HG03571 (cell line): ENCODE results near the gene MAP4K2.
A peak's percentile ranks its signal among the peaks of the same experiment; 100 is the strongest.
"Not testable (repeated sequence)": the region's sequence is repeated elsewhere in the genome, so short reads cannot be mapped to it uniquely, and the experiment has no call there.

Experiments used
- ATAC-seq: cut with Tn5 transposase; IDR thresholded peaks from one replicate; pipeline ENCODE4 v1.9.1; 2021; ENCODE audit not compliant: unreplicated experiment

MAP4K2 gene

DNA sequence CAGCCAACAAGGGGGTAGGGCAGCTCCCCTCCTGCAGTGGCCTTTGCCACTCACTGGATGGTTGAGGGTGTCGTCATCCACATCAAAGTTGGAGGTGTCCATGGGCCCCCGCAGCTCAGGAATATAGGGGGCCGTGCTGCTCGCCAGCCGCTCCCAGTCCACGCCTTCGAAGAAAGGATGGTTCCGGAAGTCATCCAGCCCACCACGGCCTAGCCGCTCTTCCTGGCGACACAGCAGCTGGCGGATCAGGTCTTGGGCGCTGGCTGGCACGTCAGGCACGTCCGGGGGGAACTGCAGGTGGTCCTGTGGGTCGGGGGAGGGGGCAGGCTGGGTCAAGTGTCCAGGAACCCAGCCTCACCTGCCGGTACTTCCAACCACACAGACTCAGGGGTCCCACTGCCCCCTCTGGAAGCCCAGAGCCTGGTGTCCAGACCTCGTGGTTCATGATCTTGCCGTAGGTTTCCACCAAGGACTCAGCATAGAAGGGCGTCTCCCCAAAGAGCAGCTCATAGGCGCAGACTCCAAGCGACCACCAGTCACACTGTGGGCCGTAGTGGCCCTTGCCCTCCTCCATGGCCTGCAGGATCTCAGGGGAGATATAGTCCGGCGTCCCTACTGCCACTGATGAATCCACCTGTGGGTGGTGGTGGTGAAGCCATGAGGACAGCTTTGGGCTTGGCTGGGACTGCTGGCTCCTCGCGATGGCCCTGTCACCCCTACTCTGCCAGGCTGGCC lies 35.8 kb upstream of the MAP4K2 start:
- no peak for ATAC-seq

DNA sequence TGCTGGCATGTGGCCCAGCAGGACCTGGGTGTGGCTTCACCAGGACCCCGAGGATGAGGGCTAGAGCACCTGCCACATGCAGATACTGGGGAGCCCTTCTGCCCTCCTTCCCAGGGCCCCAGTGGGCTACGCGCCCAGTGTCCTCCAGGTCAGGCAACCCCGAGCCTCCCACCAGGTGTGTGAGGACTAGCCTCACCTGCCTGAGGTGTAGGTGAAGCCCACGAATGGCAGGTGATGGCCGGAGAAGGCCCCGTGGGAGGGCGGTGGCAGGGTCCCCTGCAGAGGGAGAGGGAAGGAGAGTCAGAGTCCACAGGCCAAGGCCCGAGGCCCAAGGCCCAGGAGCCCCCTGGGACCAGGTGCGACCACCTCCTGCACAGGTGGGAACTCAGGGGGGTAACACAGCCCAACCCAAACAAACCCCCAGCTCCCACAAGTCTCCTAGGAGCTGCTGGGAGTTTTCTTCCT lies 34.9 kb upstream of the MAP4K2 start:
- ATAC-seq = no peak

DNA sequence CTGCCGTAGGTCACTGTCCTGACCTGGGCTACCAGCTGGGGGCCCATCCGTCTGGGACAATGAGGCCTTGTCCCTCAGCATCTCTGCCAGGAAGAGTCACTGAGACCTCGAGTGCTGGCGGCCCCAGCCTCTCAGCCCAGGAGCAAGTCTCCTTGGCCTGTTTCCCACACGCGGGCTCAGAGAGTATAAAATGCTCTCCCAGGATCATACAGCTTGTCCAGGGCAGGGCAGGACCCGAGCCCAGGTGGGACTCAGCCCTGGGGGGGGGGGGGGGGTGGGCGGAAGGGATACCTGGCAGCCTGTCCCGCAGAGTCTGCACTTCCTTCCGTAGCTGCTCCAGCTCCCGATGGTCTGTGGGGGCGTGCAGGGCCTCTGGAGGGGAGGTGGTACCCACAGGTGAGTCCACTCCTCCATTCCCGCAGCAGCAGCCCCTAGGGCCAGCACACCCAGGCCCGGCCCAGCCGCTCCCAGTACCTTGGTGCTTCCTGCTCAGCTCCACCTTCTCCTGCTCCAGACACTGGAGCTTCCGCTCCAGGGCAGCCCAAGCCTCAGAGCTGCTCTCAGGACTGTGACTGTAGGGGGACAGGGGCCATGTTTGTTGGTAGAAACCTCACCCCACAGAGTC lies 33.5 kb upstream of the MAP4K2 start:
- ATAC-seq = no peak

DNA sequence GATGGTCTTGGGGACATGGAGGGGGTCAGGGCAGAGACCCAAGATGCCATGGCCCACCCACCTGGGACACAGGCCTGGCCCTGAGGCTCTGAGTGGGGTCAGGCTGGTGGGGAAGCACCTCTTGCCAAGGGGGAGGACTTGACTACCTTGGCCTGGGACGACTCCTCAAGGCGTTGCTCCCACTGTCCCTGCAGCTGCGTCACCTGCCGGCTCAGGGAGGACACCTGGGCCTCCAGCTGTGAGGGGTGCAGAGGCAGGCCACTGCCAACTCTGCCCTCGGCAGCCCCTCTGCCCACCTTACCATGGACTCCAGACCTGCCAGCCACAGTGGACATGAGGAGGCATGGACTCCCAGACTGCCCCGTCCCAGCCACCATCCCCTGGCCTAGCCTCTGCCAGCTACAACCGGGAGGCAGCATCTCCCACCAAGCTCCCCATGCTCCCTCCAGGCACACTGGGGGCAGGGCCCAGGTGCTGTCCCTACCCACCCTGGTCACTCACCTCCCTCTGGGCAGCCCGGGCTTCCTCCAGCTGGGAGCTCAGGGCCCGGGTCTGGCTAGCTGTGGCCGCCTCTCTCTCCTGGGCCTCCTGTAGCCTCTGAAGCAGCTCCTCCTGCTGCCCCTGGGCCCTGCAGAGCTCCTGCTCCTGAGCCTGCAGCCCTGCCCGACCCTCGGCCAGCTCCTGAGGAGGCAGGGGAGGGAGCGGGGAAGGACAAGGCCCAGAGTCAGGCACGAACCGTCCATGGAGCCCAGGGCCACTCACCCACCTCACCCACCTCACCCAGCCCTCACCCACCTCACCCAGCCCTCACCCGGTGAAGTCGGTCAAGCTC lies 32.8 kb upstream of the MAP4K2 start:
- ATAC-seq = no peak

DNA sequence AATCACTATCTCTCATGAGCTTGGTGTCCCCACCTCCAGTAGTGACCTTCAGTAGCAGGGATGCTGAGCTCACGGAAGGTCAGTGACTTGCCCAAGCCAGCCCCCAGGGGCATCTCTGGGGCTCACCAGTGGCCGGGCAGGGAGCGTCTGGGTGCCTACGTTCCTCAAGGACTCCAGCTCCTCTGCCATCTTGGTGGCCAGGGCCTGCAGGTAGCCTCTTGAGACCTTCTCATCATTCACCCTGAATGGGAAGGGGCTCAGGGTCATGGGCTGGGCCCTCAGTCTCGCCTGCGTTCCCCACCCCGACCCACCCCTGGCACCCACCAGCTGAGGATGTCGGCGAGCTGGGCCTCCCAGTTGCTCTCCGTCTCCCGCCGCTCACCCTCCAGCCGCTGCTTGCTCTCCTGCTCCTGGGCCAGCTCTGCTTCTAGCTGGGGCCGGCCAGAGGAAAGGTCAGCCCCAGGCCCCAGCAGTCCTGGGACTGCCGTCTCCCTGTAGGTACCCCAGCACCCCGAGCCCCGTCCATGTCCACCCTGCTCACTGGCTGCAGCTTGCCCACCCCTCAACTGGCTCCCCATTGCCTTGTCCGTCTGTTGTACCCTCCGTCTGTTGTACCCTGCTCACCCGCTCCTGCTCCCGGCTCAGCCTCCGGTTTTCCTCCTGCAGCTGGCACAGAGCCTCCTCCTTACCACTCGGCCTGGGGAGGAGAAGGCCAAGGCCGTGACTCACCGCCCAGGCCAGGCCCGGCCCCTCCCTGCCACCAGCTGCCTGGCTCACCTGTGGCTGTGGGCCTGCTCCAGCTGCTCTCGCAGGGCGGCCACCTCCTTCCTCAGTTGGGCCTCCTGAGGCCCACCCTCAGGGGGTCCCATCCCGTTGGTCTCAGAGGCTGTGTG lies 32.0 kb upstream of the MAP4K2 start:
- no peak for ATAC-seq

DNA sequence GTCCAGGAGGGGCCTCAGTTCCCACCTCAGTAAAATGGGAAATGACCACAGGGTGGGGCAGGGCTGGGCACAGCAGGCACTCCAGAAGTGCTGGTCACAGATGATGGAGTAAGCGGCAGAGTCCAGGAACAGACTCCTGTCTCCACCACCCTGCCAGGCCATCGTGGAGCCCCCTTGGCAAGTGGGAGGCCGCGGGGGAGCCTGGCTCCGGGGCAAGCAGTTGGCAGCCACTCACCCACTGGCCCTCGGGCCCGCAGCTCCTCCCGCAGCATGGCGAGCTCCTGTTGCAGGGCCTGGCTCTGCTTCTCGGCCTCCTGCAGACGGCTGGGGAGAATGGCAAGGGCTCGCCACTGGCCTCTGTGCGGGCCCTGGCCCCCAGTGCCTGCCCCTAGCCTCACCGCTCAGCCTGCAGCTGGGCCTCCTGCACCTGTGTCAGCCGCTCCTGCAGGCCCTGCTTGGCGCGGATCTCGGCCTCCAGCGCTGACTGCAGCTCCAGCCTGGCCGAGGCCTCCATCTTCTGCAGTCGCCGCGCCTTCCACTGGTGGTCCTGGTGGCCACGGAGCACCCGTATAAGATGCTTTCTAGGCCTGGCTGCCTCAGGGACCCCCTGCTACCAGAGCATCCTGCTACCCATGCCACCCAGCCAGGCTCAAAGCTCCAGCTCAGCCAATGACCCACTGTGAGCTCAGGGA lies 31.2 kb upstream of the MAP4K2 start:
- no peak for ATAC-seq

DNA sequence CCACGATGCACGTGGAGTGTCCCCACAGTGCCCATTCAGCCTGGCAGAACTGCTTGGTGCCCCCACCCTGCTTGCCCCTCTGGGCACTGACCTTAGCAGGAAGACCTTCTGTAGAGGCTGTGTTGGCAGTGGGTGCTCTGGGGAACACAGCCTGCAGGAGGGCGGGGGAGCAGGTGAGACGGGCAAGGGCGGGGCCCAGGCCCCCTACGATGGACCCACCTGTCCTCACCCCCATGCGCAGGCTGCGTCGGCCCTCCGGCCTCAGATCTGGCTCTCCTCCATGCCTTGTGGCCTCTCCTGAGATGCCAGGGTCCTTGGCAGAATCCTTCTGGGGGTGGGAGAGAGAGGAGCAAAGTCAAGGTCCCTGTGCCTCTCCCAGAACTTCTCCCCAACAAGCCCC lies 30.5 kb upstream of the MAP4K2 start:
- no peak for ATAC-seq

DNA sequence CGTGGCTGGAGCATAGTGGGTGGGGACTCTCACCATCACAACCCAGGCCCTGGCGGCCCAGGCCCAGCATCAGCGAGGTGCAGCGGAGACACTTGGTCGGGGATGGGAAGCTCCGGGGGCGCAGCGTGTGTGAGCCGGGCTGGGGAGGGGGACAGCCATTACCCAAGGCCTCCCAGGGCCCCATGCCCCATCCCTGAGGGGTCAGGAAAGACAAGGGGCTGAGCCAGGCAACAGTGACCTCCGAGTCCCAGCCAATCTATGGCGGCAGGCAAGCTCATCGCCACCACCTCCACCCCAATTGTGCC lies 30.1 kb upstream of the MAP4K2 start:
- ATAC-seq = no peak

DNA sequence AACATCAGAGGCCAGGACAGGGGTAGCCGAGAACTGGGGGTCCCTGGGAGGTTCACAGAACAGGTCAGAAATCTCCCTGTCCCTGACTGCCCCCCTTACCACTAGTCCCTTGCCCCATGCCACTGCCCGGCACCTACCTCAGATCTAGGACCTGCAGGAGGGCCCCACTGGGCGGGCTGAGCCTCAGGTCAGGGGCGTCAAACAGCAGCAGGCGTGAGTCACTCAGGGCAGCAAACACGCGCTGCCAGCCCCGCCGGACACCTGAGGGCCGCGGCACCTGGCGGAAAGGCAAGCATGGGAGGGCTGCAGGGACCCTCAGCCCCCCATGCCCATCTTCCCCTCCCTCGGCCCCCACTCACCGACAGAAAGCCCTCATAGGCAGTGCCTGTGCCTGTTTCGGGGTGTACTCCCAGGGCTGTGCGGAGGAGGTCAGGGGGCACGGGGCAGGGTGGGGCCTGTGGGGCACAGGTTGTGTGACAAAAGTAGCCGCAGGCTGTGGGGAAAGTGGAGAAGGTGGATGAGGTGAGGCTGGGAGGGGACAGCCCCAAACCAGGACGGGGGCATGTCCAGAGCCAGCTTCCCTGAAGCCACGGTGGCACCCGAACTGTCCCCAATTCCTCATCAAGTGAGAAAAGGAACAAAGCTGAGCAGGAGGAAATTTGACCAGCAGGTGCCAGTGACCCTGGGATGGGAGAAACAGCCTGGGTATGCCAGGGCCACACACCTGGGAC lies 29.6 kb upstream of the MAP4K2 start:
- ATAC-seq = no peak

DNA sequence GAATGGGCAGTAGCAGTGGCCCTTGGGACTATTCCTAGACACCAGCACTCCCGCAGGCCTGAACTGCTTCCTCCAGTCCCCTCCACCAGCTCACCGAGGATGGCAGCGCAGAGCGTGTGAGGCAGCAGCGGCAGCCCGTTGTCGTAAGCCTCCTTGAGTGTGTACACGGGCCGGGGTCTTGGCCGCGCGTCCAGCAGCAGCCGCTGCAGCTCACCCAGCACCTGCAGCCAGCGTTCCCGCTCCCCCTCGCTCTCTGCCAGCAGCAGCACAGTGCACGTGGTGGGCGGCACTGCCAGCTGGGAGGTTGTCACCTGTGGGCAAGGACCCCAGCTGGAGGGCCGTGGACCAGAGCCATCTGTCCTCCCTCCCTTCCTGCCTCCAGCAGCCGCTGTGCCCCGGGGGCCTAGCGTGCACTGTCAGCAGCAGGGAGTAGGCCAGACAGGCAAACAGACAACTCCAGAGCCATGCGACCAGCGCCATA lies 28.4 kb upstream of the MAP4K2 start:
- no peak for ATAC-seq

DNA sequence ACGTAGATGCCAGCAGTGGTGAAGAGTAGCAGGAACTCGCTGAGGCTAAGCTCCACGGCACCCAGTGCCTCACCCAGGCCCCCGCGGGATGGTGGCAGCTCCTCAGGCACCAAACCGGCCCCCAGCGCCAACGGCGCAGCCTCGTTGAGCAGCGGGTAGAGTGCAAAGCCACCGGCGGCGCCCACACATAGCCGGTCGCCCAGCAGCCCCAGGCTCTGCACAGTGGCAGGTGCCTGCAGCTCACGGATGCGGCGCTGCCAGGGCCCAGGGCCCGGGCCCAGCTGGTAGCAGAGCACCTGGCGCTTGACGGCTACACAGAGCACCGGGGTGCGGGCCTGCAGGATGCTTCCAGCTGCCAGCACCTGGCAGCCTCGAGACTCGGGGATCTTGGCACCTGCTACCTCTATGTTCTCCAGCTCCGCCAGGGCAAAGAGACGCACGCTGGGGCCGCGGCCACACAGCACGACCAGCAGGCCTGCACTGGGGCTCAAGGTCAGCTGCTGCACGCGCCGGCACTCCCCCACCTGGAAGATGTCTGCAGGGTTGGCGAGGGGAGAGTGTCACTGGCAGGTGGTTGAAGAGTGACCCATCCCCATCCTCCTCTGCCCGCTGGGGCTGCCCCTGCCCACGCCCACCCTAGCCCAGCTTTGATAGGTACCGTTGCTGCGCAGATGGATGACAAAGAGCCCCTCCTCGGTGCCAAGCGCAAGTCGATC lies 26.7 kb upstream of the MAP4K2 start:
- ATAC-seq = no peak

DNA sequence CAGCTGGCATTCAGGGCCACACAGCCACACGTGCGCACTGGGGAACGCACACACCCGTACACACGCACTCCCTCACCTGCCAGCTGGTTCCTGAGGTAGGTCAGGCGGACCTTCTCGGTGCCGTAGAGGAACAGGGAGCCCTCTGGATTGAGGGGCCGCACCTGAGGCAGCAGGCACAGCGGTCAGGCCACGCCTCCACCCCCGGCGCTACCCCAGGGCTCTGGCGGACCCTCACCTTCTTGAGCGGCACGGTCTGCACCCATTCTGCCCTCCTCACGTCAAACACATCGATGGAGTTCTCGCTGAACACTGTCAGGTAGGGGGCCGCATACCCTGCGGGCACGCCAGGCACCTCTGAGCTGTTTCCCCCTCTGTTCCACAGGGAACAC lies 24.4 kb upstream of the MAP4K2 start:
- no peak for ATAC-seq

DNA sequence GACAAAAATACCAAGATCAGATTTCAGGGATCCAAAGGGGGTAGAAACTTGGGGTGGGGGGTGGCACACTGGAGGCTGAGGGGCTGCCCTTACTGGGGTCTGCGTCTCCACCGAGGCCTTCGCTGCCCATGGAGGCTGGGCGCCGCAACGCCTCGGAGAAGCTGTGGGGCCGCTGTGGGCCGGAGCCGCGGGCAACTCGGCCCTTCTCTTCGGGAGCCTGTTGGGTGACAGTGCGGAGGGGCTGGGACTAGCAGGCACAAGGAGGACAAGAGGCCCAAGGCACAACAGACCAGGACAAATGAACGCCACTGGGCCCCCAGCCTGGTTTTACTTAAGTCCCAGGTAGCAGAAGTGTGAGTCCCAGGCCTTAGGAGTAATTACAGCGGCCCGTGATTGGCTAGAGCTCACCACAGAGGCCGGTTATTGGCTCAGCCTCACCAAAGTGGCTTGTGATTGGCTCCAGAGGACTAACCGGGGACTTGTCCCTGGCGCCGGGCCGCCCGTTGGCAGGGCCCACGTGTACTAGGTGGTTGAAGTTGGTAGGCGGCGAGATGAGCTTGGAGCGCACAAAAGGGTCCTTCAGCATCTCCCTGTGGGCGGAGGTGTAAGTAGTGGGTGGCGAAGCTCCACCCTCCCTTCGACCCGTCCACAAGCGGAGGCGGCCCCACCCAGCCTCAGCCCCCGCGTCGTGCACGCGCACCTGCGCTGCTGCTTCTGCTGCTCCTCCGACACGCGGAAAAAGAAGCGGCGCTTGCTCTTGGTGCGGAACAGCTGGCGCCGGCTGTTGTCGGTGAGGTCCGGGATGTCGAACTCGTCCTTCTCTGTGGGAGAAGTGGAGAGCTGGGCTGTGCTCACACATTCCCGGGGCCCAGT lies 23.8 kb upstream of the MAP4K2 start:
- ATAC-seq = no peak

DNA sequence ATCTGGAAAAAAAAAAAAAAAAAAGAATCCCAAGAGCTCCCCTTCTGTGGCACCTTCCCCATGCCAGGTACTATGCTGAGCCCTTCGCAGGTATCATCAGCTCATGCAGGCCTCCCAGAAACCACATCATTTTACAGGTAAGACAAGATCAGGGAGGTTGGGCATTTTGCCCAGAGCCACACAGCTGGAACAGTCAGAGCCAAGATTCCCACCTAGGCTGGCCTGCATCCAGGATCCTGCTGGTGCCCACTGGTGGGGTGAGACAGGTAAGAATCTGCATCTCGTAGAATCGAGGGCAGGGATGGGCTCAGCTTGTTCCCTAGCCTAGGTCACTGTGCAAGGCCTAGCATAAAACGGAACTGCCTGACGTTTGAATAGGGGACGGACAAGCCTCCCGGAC lies 23.0 kb upstream of the MAP4K2 start:
- ATAC-seq = no peak

DNA sequence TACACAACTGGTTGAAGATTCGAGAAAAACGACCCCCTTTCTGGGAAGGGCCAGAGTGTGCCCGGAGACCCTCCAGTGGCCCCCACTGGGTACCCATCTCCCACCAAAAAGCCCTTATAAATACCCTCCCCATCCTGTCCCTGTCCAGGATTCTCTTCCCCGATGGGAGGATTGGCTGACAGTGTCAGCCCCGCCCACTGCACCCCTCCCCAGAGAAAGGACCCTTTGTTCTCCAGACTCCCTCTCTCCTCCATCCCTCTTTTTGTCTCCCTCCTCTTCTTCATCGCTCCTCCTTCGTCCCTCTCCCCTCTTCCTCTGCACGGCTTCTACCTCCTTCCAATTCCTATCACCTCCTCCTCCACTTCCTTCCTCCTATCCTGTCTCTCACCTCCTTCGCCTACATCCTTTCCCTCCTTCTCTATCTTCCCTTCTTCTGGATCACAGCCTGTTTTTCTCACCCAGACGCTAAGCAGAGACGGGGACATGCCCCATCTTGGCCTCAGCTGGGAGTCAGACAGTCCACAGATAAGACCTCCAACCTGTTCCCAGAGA lies 20.6 kb upstream of the MAP4K2 start:
- no peak for ATAC-seq

DNA sequence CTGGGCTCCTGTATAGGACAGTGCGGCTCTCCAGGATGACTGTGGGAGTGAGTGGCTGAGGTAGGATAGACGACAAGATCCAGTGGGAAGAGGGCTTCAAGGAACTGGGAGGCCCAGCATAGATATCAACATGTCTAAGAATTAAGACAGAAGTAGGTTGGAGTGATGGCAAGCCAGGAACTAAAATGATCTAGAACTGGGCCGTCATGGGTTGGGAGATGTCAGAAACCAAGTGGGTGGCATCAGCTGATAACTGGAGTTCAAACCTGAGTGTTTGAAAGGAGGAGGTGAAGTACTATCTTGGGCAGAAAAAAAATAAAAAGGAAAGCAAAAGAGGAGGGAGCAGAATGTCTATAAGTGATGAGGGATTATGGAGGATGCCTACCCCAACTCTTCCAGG lies 14.5 kb upstream of the MAP4K2 start:
- ATAC-seq = no peak

DNA sequence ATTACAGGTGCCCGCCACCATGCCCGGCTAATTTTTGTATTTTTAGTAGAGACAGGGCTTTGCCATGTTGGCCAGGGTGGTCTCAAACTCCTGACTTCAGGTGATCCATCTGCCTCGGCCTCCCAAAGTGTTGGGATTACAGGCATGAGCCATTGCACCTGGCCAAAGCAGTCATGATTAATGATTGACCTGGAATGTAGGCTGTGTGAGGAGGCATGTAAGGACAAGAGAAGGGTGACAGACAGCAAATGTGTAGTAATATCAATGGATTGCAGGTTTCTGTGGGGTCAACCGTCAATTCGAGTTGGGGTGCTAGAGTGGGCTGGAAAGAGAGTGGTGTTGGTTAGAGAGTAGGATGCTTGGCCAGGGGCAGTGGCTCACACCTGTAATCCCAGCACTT lies 12.4 kb upstream of the MAP4K2 start:
- not testable (repeated sequence) for ATAC-seq

DNA sequence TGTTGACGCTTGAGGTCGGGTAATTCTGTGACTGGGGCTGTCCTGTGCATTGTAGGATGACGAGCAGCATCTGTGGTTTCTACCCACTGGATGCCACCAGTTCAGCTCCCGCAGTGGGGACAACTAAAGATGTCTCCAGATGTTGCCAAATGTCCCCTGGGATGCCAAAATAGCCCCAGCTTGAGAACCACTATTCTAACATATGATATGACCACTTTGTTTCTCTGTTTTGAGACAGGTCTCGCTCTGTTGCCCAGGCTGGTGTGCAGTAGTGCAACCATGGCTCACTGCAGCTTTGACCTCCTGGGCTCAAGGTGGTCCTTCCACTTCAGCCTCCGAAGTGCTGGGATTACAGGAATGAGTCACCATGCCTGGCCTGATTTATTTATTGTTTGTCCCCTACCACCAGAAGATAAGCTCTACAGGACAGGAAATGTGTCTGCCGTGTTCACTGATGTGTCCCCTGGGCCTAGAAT lies 11.7 kb upstream of the MAP4K2 start:
- peak; percentile 64 for ATAC-seq
